Central memory CD8-positive, alpha-beta T cell (primary cell): ENCODE data around the gene C3orf70.
"Not testable (repeated sequence)": the region's sequence is repeated elsewhere in the genome, so short reads cannot be mapped to it uniquely, and the experiment has no call there.

ENCODE experiments used
- ATAC-seq: fragments of 150-1000 bp; cut with Tn5 transposase; replicated peaks from 2 replicates; pipeline ENCODE4 v1.10.0; 2022; ENCODE audit warnings: mild to moderate bottlenecking, moderate FRiP score, moderate number of reproducible peaks; ENCODE audit not compliant: poor library complexity, severe bottlenecking; ENCODE audit errors: extremely low read depth
- DNase-seq, 2 donors: peaks; one replicate each; pipeline ENCODE4 v3.0.0; 2021; ENCODE audit warnings: low spot score in 2 of 2
- H3K27ac Mint-ChIP-seq: one replicate; pipeline ENCODE4 v1.8.0; 2022; ENCODE audit warnings: low read depth, mild to moderate bottlenecking, moderate library complexity, mixed read lengths
- H3K27me3 Mint-ChIP-seq: one replicate; pipeline ENCODE4 v1.8.0; 2022; ENCODE audit warnings: mixed read lengths
- H3K36me3 Mint-ChIP-seq: one replicate; pipeline ENCODE4 v1.8.0; 2022; ENCODE audit warnings: mild to moderate bottlenecking, moderate library complexity, mixed read lengths; ENCODE audit not compliant: insufficient read depth
- H3K4me1 Mint-ChIP-seq: one replicate; pipeline ENCODE4 v1.8.0; 2022; ENCODE audit warnings: mixed read lengths
- H3K4me3 Mint-ChIP-seq: one replicate; pipeline ENCODE4 v1.8.0; 2022; ENCODE audit warnings: mild to moderate bottlenecking, moderate library complexity, mixed read lengths
- H3K9me3 Mint-ChIP-seq: one replicate; pipeline ENCODE4 v1.8.0; 2022; ENCODE audit warnings: mixed read lengths

The C3orf70 gene

GRCh38 chr3:185144784-185145183, 8.1 kb downstream of the C3orf70 start:
- peaks cover 1% of the 10 kb centered on the region for H3K36me3 Mint-ChIP-seq

GRCh38 chr3:185137821-185138220, 15.0 kb downstream of the C3orf70 start:
- Mint-ChIP-seq H3K27me3 (peaks cover 36% of the 10 kb centered on the region), H3K4me3 (no peak overlapping the region), H3K27ac (no peak overlapping the region), H3K9me3 (no peaks in the 10 kb centered on the region), H3K4me1 (no peaks in the 10 kb centered on the region), H3K36me3 (peaks cover 1% of the 10 kb centered on the region)
- no peak for ATAC-seq
- no peak for DNase-seq

More at GRCh38 chr3:185144784-185145183, 8.1 kb downstream of the C3orf70 start:
- no peaks in the 10 kb centered on the region for H3K4me1 Mint-ChIP-seq
- no peak overlapping the region for H3K4me3 Mint-ChIP-seq
- DNase-seq (no peak), ATAC-seq (no peak)
- no peak overlapping the region for H3K27ac Mint-ChIP-seq
- H3K27me3 Mint-ChIP-seq, result no peaks in the 10 kb centered on the region
- H3K9me3 Mint-ChIP-seq, result no peaks in the 10 kb centered on the region

GRCh38 chr3:185134509-185134908, 18.4 kb downstream of the C3orf70 start:
- H3K36me3 Mint-ChIP-seq, result no peaks in the 10 kb centered on the region
- H3K4me3 Mint-ChIP-seq, result no peak overlapping the region
- no peaks in the 10 kb centered on the region for H3K4me1 Mint-ChIP-seq
- H3K27me3 Mint-ChIP-seq, result peaks cover 62% of the 10 kb centered on the region
- ATAC-seq (no peak), DNase-seq (no peak)
- no peak overlapping the region for H3K27ac Mint-ChIP-seq
- H3K9me3 Mint-ChIP-seq, result no peaks in the 10 kb centered on the region

- Mint-ChIP-seq H3K9me3 (no peaks in the 10 kb centered on the region), H3K4me3 (no peak overlapping the region), H3K4me1 (no peaks in the 10 kb centered on the region), H3K27me3 (peaks cover 53% of the 10 kb centered on the region), H3K27ac (no peak overlapping the region), H3K36me3 (no peaks in the 10 kb centered on the region)
- DNase-seq, result no peak
- ATAC-seq, result no peak
Observed at GRCh38 chr3:185131602-185132256, 21.1 kb downstream of the C3orf70 start.

GRCh38 chr3:185129083-185129482, 23.8 kb downstream of the C3orf70 start:
- Mint-ChIP-seq H3K27ac (no peak overlapping the region), H3K36me3 (no peaks in the 10 kb centered on the region), H3K9me3 (no peaks in the 10 kb centered on the region), H3K27me3 (peaks cover 40% of the 10 kb centered on the region), H3K4me1 (no peaks in the 10 kb centered on the region), H3K4me3 (no peak overlapping the region)
- DNase-seq, result no peak
- no peak for ATAC-seq

- Mint-ChIP-seq H3K4me3 (no peak overlapping the region), H3K4me1 (no peaks in the 10 kb centered on the region), H3K9me3 (no peaks in the 10 kb centered on the region), H3K27ac (no peak overlapping the region), H3K27me3 (peaks cover 17% of the 10 kb centered on the region), H3K36me3 (no peaks in the 10 kb centered on the region)
- DNase-seq, result no peak
- ATAC-seq, result no peak
Observed at GRCh38 chr3:185126201-185126600, 26.7 kb downstream of the C3orf70 start.

GRCh38 chr3:185120126-185120525, 32.7 kb downstream of the C3orf70 start:
- H3K27ac Mint-ChIP-seq, result no peak overlapping the region
- H3K4me1 Mint-ChIP-seq, result no peaks in the 10 kb centered on the region
- no peaks in the 10 kb centered on the region for H3K9me3 Mint-ChIP-seq
- H3K4me3 Mint-ChIP-seq, result no peak overlapping the region
- H3K36me3 Mint-ChIP-seq, result peaks cover 2% of the 10 kb centered on the region
- ATAC-seq, result no peak
- no peak for DNase-seq
- peaks cover 51% of the 10 kb centered on the region for H3K27me3 Mint-ChIP-seq

GRCh38 chr3:185115371-185115770, 37.5 kb downstream of the C3orf70 start:
- ATAC-seq, result no peak
- no peaks in the 10 kb centered on the region for H3K4me1 Mint-ChIP-seq
- peaks cover 3% of the 10 kb centered on the region for H3K36me3 Mint-ChIP-seq
- H3K27ac Mint-ChIP-seq, result no peak overlapping the region
- no peak for DNase-seq
- no peaks in the 10 kb centered on the region for H3K9me3 Mint-ChIP-seq
- peaks cover 77% of the 10 kb centered on the region for H3K27me3 Mint-ChIP-seq
- no peak overlapping the region for H3K4me3 Mint-ChIP-seq

GRCh38 chr3:185114756-185115155, 38.1 kb downstream of the C3orf70 start:
- Mint-ChIP-seq H3K27ac (no peak overlapping the region), H3K9me3 (no peaks in the 10 kb centered on the region), H3K4me1 (no peaks in the 10 kb centered on the region), H3K27me3 (peaks cover 76% of the 10 kb centered on the region), H3K4me3 (no peak overlapping the region), H3K36me3 (peaks cover 3% of the 10 kb centered on the region)
- ATAC-seq, result no peak
- no peak for DNase-seq

GRCh38 chr3:185112186-185112585, 40.7 kb downstream of the C3orf70 start:
- DNase-seq, result no peak
- Mint-ChIP-seq H3K9me3 (no peaks in the 10 kb centered on the region), H3K36me3 (peaks cover 3% of the 10 kb centered on the region), H3K27ac (no peak overlapping the region), H3K4me3 (no peak overlapping the region), H3K4me1 (no peaks in the 10 kb centered on the region), H3K27me3 (peaks cover 67% of the 10 kb centered on the region)
- no peak for ATAC-seq

GRCh38 chr3:185109012-185109411, 43.8 kb downstream of the C3orf70 start:
- ATAC-seq, DNase-seq, H3K4me3 Mint-ChIP-seq, H3K4me1 Mint-ChIP-seq, H3K27ac Mint-ChIP-seq, H3K36me3 Mint-ChIP-seq: not testable (repeated sequence)
- H3K27me3 Mint-ChIP-seq, result peaks cover 52% of the 10 kb centered on the region
- H3K9me3 Mint-ChIP-seq, result peaks cover 14% of the 10 kb centered on the region

- DNase-seq, H3K4me3 Mint-ChIP-seq, ATAC-seq, H3K4me1 Mint-ChIP-seq, H3K36me3 Mint-ChIP-seq, H3K27ac Mint-ChIP-seq: not testable (repeated sequence)
- Mint-ChIP-seq H3K27me3 (peaks cover 54% of the 10 kb centered on the region), H3K9me3 (peaks cover 14% of the 10 kb centered on the region)
Observed at GRCh38 chr3:185106256-185106890, 46.5 kb downstream of the C3orf70 start.

- no peak overlapping the region for H3K27ac Mint-ChIP-seq
- no peak for ATAC-seq
Observed at GRCh38 chr3:185103359-185104127, 49.3 kb downstream of the C3orf70 start.

More at GRCh38 chr3:185103359-185104127, 49.3 kb downstream of the C3orf70 start:
- Mint-ChIP-seq H3K4me1 (no peaks in the 10 kb centered on the region), H3K36me3 (no peaks in the 10 kb centered on the region), H3K9me3 (peaks cover 21% of the 10 kb centered on the region), H3K27me3 (peaks cover 57% of the 10 kb centered on the region), H3K4me3 (no peak overlapping the region)
- DNase-seq, result no peak
